H1 (cell line): ENCODE results near the gene CBLC. TPM values are rescaled to one million over a fixed set of nuclear protein-coding genes. Genes with fewer than 3 reads are reported as not detected.

Experiments used
- CTCF ChIA-PET: fragments of 300-600 bp; sonication (Branson Sonifier 250); formaldehyde crosslinking; loops from one replicate; lab custom pipeline; 2021; ENCODE audit not compliant: partially characterized antibody; lab: Charles Lee
- POLR2A ChIA-PET: fragments of 300-600 bp; sonication (Branson Sonifier 250); formaldehyde crosslinking; loops from one replicate; lab custom pipeline; 2021; ENCODE audit warnings: inconsistent platforms; ENCODE audit not compliant: partially characterized antibody; lab: Charles Lee
- DNase-seq, 2 experiments: peaks; one replicate each; pipeline versions ENCODE4 v3.0.0 to v3.0.0-alpha.2; 2010 to 2022; ENCODE audit warnings: low spot score in 2 of 2, low read depth in 1 of 2, mixed read lengths in 1 of 2
- FAIRE-seq: peaks from 2 replicates; lab custom pipeline; 2011; peaks lifted over from hg19 to GRCh38; lab: Jason Lieb, UNC
- H2AFZ ChIP-seq: 2 replicates; pipeline ENCODE4 v1.8.1; 2012; ENCODE audit warnings: low read length, inconsistent platforms
- H2AK5ac ChIP-seq: 2 replicates; pipeline ENCODE4 v1.6.1; 2013; ENCODE audit warnings: low read depth, low read length
- H2BK120ac ChIP-seq: replicated peaks from 2 replicates; pipeline ENCODE3; 2013; ENCODE audit warnings: low read depth, low read length, inconsistent platforms
- H2BK12ac ChIP-seq: 2 replicates; pipeline ENCODE4 v1.6.1; 2013; ENCODE audit warnings: low read depth, low read length
- H2BK15ac ChIP-seq: 2 replicates; pipeline ENCODE4 v1.6.1; 2013; ENCODE audit warnings: low read length
- H2BK20ac ChIP-seq: 2 replicates; pipeline ENCODE4 v1.6.1; 2013; ENCODE audit warnings: low read length
- H2BK5ac ChIP-seq: 2 replicates; pipeline ENCODE4 v1.6.1; 2013; ENCODE audit warnings: low read depth, low read length
- H3K14ac ChIP-seq: 2 replicates; pipeline ENCODE4 v1.6.1; 2013; ENCODE audit warnings: inconsistent platforms; ENCODE audit not compliant: insufficient read length
- H3K18ac ChIP-seq: 2 replicates; pipeline ENCODE4 v1.6.1; 2013; ENCODE audit warnings: low read length; ENCODE audit errors: extremely low read depth
- H3K23ac ChIP-seq: 2 replicates; pipeline ENCODE4 v1.6.1; 2013; ENCODE audit warnings: inconsistent platforms; ENCODE audit not compliant: insufficient read length
- H3K23me2 ChIP-seq: 2 replicates; pipeline ENCODE4 v1.6.1; 2013; ENCODE audit warnings: low read depth, low read length
- H3K27ac ChIP-seq: 2 replicates; pipeline ENCODE4 v1.6.1; 2011; ENCODE audit warnings: low read depth, low read length, inconsistent platforms
- H3K27me3 ChIP-seq, 4 experiments: replicated peaks in 1 of 4; 1 replicate in 1 of 4; 2 replicates in 3 of 4; pipeline versions ENCODE4 v1.6.1 to v1.8.1; 2011 to 2013; ENCODE audit warnings: low read length in 3 of 4, mild to moderate bottlenecking in 3 of 4, inconsistent platforms in 2 of 4, mixed read lengths in 2 of 4, moderate library complexity in 1 of 4; ENCODE audit not compliant: control insufficient read depth in 3 of 4, insufficient read depth in 3 of 4; ENCODE audit errors: extremely low read depth in 1 of 4
- H3K36me3 ChIP-seq, 4 experiments: 2 replicates each; pipeline versions ENCODE4 v1.6.1 to v1.8.1; 2011 to 2013; ENCODE audit warnings: mild to moderate bottlenecking in 4 of 4, low read length in 3 of 4, moderate library complexity in 2 of 4, control low read depth in 1 of 4, inconsistent platforms in 1 of 4; ENCODE audit not compliant: insufficient read depth in 4 of 4, control insufficient read depth in 2 of 4
- H3K4ac ChIP-seq: replicated peaks from 2 replicates; pipeline ENCODE3; 2013; ENCODE audit warnings: low read length, low read depth, mixed read lengths, inconsistent platforms; ENCODE audit not compliant: insufficient read length
- H3K4me1 ChIP-seq, 4 experiments: replicated peaks in 1 of 4; 1 replicate in 1 of 4; 2 replicates in 3 of 4; pipeline versions ENCODE4 v1.6.1 to v1.8.1; 2011 to 2013; ENCODE audit warnings: low read length in 3 of 4, inconsistent platforms in 2 of 4, mixed read lengths in 1 of 4; ENCODE audit not compliant: insufficient read depth in 4 of 4, control insufficient read depth in 3 of 4
- H3K4me2 ChIP-seq, 2 experiments: 2 replicates each; pipeline versions ENCODE4 v1.6.1 to v1.8.1; 2011 to 2013; ENCODE audit warnings: low read depth in 2 of 2, low read length in 2 of 2, control low read depth in 1 of 2, inconsistent platforms in 1 of 2, mild to moderate bottlenecking in 1 of 2; ENCODE audit not compliant: insufficient read depth in 1 of 2
- H3K4me3 ChIP-seq, 4 experiments: fragments of 200-600, 300-600 bp in 1 of 4; sonication (generic), shearing (Covaris generic), sonication (Bioruptor Twin) in 1 of 4; 2 replicates each; pipeline versions ENCODE4 v1.5.1 to v1.8.1; 2011 to 2016; ENCODE audit warnings: low read length in 4 of 4, low read depth in 3 of 4, control low read depth in 2 of 4, inconsistent platforms in 2 of 4, mild to moderate bottlenecking in 2 of 4, mixed read lengths in 1 of 4, moderate library complexity in 1 of 4; ENCODE audit not compliant: insufficient read depth in 2 of 4; ENCODE audit errors: extremely low read depth in 1 of 4
- H3K56ac ChIP-seq: replicated peaks from 2 replicates; pipeline ENCODE3; 2013; ENCODE audit warnings: low read depth, mild to moderate bottlenecking, mixed read lengths, low read length, inconsistent platforms; ENCODE audit not compliant: insufficient read length
- H3K79me1 ChIP-seq: 2 replicates; pipeline ENCODE4 v1.6.1; 2013; ENCODE audit warnings: low read depth, low read length, control low read depth
- H3K79me2 ChIP-seq, 2 experiments: 2 replicates each; pipeline versions ENCODE4 v1.6.1 to v1.8.1; 2012 to 2013; ENCODE audit warnings: low read length in 2 of 2, mild to moderate bottlenecking in 2 of 2, inconsistent platforms in 1 of 2; ENCODE audit not compliant: insufficient read depth in 2 of 2, control insufficient read depth in 1 of 2
- H3K9ac ChIP-seq, 4 experiments: replicated peaks in 1 of 4; 1 replicate in 1 of 4; 2 replicates in 3 of 4; pipeline versions ENCODE4 v1.6.1 to v1.8.1; 2011 to 2013; ENCODE audit warnings: low read depth in 3 of 4, low read length in 3 of 4, control low read depth in 2 of 4, mild to moderate bottlenecking in 2 of 4, moderate library complexity in 2 of 4, inconsistent platforms in 1 of 4; ENCODE audit errors: extremely low read depth in 1 of 4
- H3K9me3 ChIP-seq, 2 experiments: 2 replicates each; pipeline versions ENCODE4 v1.6.1 to v1.8.1; 2012 to 2013; ENCODE audit warnings: mild to moderate bottlenecking in 2 of 2, moderate library complexity in 2 of 2, control low read depth in 1 of 2, inconsistent platforms in 1 of 2, low read depth in 1 of 2, low read length in 1 of 2, mixed read lengths in 1 of 2; ENCODE audit not compliant: insufficient read depth in 2 of 2
- H4K20me1 ChIP-seq, 2 experiments: replicated peaks in 1 of 2; 2 replicates each; pipeline versions ENCODE3 to v1.8.1; 2011 to 2013; ENCODE audit warnings: inconsistent platforms in 2 of 2, low read length in 2 of 2, mild to moderate bottlenecking in 1 of 2; ENCODE audit not compliant: insufficient read depth in 2 of 2, control insufficient read depth in 1 of 2
- H4K5ac ChIP-seq: 2 replicates; pipeline ENCODE4 v1.6.1; 2013; ENCODE audit warnings: low read length, low read depth, mixed read lengths, inconsistent platforms; ENCODE audit not compliant: insufficient read length
- H4K8ac ChIP-seq: 2 replicates; pipeline ENCODE4 v1.8.0; 2013; ENCODE audit warnings: mild to moderate bottlenecking, moderate library complexity, low read length, inconsistent platforms; ENCODE audit not compliant: insufficient read depth; ENCODE audit errors: extremely low read depth
- H4K91ac ChIP-seq: replicated peaks from 2 replicates; pipeline ENCODE3; 2013; ENCODE audit warnings: low read length, mixed read lengths, inconsistent platforms; ENCODE audit not compliant: insufficient read length
- BACH1 ChIP-seq: IDR thresholded peaks from 2 replicates; pipeline ENCODE4 v1.6.1; 2012; ENCODE audit warnings: low read length, improper control_type of control experiment
- HDAC2 ChIP-seq, 2 experiments: fragments of 300-600 bp in 1 of 2; sonication (generic) in 1 of 2; IDR thresholded peaks; 2 replicates each; pipeline ENCODE4 v1.6.1; 2011 to 2012; ENCODE audit warnings: low read depth in 2 of 2, low read length in 2 of 2, mild to moderate bottlenecking in 2 of 2, moderate library complexity in 2 of 2, borderline replicate concordance in 1 of 2, inconsistent platforms in 1 of 2
- MAFK ChIP-seq: IDR thresholded peaks from 2 replicates; pipeline ENCODE4 v1.6.1; 2012; ENCODE audit warnings: low read depth, mild to moderate bottlenecking, improper control_type of control experiment, low read length
- RBBP5 ChIP-seq: IDR thresholded peaks from 2 replicates; pipeline ENCODE4 v1.7.1; 2012; ENCODE audit warnings: low read depth, mild to moderate bottlenecking, inconsistent platforms, low read length, moderate library complexity, borderline replicate concordance
- RFX5 ChIP-seq: IDR thresholded peaks from 2 replicates; pipeline ENCODE4 v1.6.1; 2011; ENCODE audit warnings: low read depth, low read length, improper control_type of control experiment, borderline replicate concordance
- RNF2 ChIP-seq: fragments of 200-900, 300-1000 bp; sonication (generic); IDR thresholded peaks from 2 replicates; pipeline ENCODE4 v1.7.1; 2016; ENCODE audit warnings: borderline replicate concordance, low read depth, mild to moderate bottlenecking, antibody characterized with exemption, low read length; ENCODE audit not compliant: poor library complexity, severe bottlenecking; ENCODE audit errors: missing control alignments
- RXRA ChIP-seq: IDR thresholded peaks from 2 replicates; pipeline ENCODE4 v1.6.1; 2011; ENCODE audit warnings: low read depth, mild to moderate bottlenecking, low read length, moderate library complexity; ENCODE audit not compliant: insufficient read depth
- SIN3A ChIP-seq, 2 experiments: IDR thresholded peaks in 1 of 2; conservative IDR thresholded peaks in 1 of 2; 2 replicates each; pipeline ENCODE4 v1.6.1; 2011 to 2012; ENCODE audit warnings: low read length in 2 of 2, improper control_type of control experiment in 1 of 2, low read depth in 1 of 2, mild to moderate bottlenecking in 1 of 2
- SP4 ChIP-seq: IDR thresholded peaks from 2 replicates; pipeline ENCODE4 v1.6.1; 2012; ENCODE audit warnings: low read length, inconsistent platforms
- TAF1 ChIP-seq: IDR thresholded peaks from 2 replicates; pipeline ENCODE4 v1.6.1; 2011; ENCODE audit warnings: mild to moderate bottlenecking, low read depth, low read length
- ZNF274 ChIP-seq: IDR thresholded peaks from 2 replicates; pipeline ENCODE4 v1.7.0; 2012; ENCODE audit warnings: low read length, borderline replicate concordance; ENCODE audit errors: extremely low read depth
- WGBS, 2 experiments: shearing (Covaris generic) in 1 of 2; methylation state at CpG; one replicate each; pipeline versions ENCODE4 v1.1.6 to v1.1.7; 2013 to 2015; ENCODE audit warnings: low lambda C conversion rate in 2 of 2, mixed read lengths in 2 of 2, inconsistent platforms in 1 of 2, low coverage in 1 of 2, missing lambda C conversion rate in 1 of 2; ENCODE audit not compliant: insufficient replicate concordance in 2 of 2, insufficient coverage in 1 of 2, insufficient read length in 1 of 2; ENCODE audit errors: extremely low coverage in 1 of 2, missing lambda C conversion rate in 1 of 2; 5-methylcytosine and 5-hydroxymethylcytosine counted together
- polyA plus RNA-seq, 7 experiments: library from polyadenylated mRNA; depleted of rRNA in 3 of 7; stranded (reverse) in 5 of 7; unstranded in 2 of 7; fragments of >200 nt in 5 of 7; fragments of 200-250 nt in 2 of 7; gene quantifications; 1 replicate in 5 of 7; 2 replicates in 1 of 7; 4 replicates in 1 of 7; pipeline versions ENCODE4 v1.2.1 to v1.2.3, GENCODE V29; 2011 to 2013; ENCODE audit warnings: missing spikeins in 2 of 7, mixed read lengths in 2 of 7
- total RNA-seq: library from RNA; stranded (reverse); fragmentation: NEBNext Ultra II Directional; extraction: Animal tissue kit (Norgen Biotek cat#: 25700); gene quantifications from 2 replicates; pipeline ENCODE4 v1.2.1, GENCODE V29; 2021
- TF ChIP-seq, protein P1 (sequence below): IDR thresholded peaks from 2 replicates; pipeline ENCODE4 v1.6.1; 2012; ENCODE audit warnings: inconsistent platforms

The CBLC gene
- total and polyA plus RNA-seq, 2 of the 8 experiments (the other 6 are each of a cell fraction or from before 2014, with no cell fraction given), result 17.4 to 35.7 TPM

- ChIA-PET POLR2A (no interaction called here), CTCF (interaction anchor here (1.3 to 16.4 kb wide), 3 partner anchors 9 to 38 kb away, joined by 4 to 468 read pairs (median 8); no protein-coding TSS in a partner anchor)
- Histone ChIP-seq H2BK20ac (no peak overlapping the region), H4K8ac (no peak overlapping the region), H2BK120ac (no peak overlapping the region), H3K4me3 (no peak overlapping the region), H2AK5ac (no peak overlapping the region), H2AFZ (no peak overlapping the region), H3K4me1 (peaks cover 0 to 13% (median 6%) of the 10 kb centered on the region in 4 experiments; a peak in 6 of 7 replicates), H3K79me2 (no peaks in the 10 kb centered on the region), H3K27ac (no peak overlapping the region), H3K27me3 (peaks cover 4 to 11% (median 11%) of the 10 kb centered on the region in 4 experiments), H3K14ac (no peak overlapping the region), H3K4ac (no peak overlapping the region), H4K20me1 (no peaks in the 10 kb centered on the region), H4K5ac (no peak overlapping the region), H3K56ac (no peak overlapping the region), H2BK15ac (no peak overlapping the region), H3K9me3 (no peaks in the 10 kb centered on the region), H2BK5ac (no peak overlapping the region), H3K9ac (no peak overlapping the region), H3K23me2 (peaks cover 15% of the 10 kb centered on the region), H2BK12ac (no peak overlapping the region), H3K79me1 (no peaks in the 10 kb centered on the region), H3K23ac (no peak overlapping the region), H3K4me2 (no peak overlapping the region), H4K91ac (no peak overlapping the region), H3K18ac (no peak overlapping the region), H3K36me3 (no peaks in the 10 kb centered on the region)
- 92% methylated on average over 7 of the region's 8 CpGs; no CpG with 5 or more reads in 1 of the 2 experiments for WGBS, 2 experiments
- FAIRE-seq (no peak), DNase-seq (no peak)
- TF ChIP-seq RFX5, result no peak
- no peak for TF ChIP-seq BACH1
- no peak for TF ChIP-seq RXRA
- no peak for TF ChIP-seq MAFK
- TF ChIP-seq TAF1, result no peak
- no peak for TF ChIP-seq ZNF274
- no peak for TF ChIP-seq RBBP5
- TF ChIP-seq SIN3A (conservative IDR thresholded peaks at IDR 0.05 in 1 of 2, IDR thresholded peaks at IDR 0.05 in 1 of 2; ENCODE audit: low read depth in 1 of 2, low read length in 2 of 2), result no peak
- TF ChIP-seq, protein P1, sequence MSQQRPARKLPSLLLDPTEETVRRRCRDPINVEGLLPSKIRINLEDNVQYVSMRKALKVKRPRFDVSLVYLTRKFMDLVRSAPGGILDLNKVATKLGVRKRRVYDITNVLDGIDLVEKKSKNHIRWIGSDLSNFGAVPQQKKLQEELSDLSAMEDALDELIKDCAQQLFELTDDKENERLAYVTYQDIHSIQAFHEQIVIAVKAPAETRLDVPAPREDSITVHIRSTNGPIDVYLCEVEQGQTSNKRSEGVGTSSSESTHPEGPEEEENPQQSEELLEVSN, result no peak
- TF ChIP-seq RNF2, result no peak
- no peak for TF ChIP-seq SP4
- TF ChIP-seq HDAC2 (IDR thresholded peaks at IDR 0.05; ENCODE audit: borderline replicate concordance in 1 of 2, low read depth in 2 of 2, low read length in 2 of 2), result no peak
Observed at GRCh38 chr19:44762038-44762437, 15.7 kb upstream of the CBLC start.
